Activated CD8-positive, alpha-beta T cell treated with anti-CD3 and anti-CD28 coated beads for 36 hours (primary cell): ENCODE data around the gene TUBG1. TPM values are rescaled to one million over a fixed set of nuclear protein-coding genes. Genes with fewer than 3 reads are reported as not detected.
"Not testable (repeated sequence)": the region's sequence is repeated elsewhere in the genome, so short reads cannot be mapped to it uniquely, and the experiment has no call there.

Experiments
- ATAC-seq: fragments of 200-7000 bp; cut with Tn5 transposase; one replicate; pipeline ENCODE4 v1.10.0; 2021; ENCODE audit warnings: mild to moderate bottlenecking, moderate library complexity
- CTCF ChIA-PET: fragments of 350-600 bp; sonication (Branson Sonifier 250); formaldehyde crosslinking; loops from one replicate; lab custom pipeline; 2021; ENCODE audit warnings: antibody characterized with exemption; lab: Charles Lee
- POLR2A ChIA-PET: fragments of 350-600 bp; sonication (Branson Sonifier 250); formaldehyde crosslinking; loops from one replicate; lab custom pipeline; 2021; ENCODE audit warnings: antibody characterized with exemption; lab: Charles Lee
- DNase-seq: peaks from one replicate; pipeline ENCODE4 v3.0.0-alpha.2; 2020
- H3K27ac Mint-ChIP-seq: one replicate; pipeline ENCODE4 v1.8.0; 2021; ENCODE audit warnings: mild to moderate bottlenecking, mixed read lengths
- H3K27me3 Mint-ChIP-seq: one replicate; pipeline ENCODE4 v1.8.0; 2021; ENCODE audit warnings: mixed read lengths
- H3K36me3 Mint-ChIP-seq: one replicate; pipeline ENCODE4 v1.8.0; 2021; ENCODE audit warnings: low read depth, mixed read lengths
- H3K4me1 Mint-ChIP-seq: one replicate; pipeline ENCODE4 v1.8.0; 2021; ENCODE audit warnings: low read depth, mixed read lengths
- H3K4me3 Mint-ChIP-seq: one replicate; pipeline ENCODE4 v1.8.0; 2021; ENCODE audit warnings: mild to moderate bottlenecking, moderate library complexity, mixed read lengths
- H3K9me3 Mint-ChIP-seq: one replicate; pipeline ENCODE4 v1.8.0; 2021; ENCODE audit warnings: mixed read lengths
- intact Hi-C: fragments of 100-400 bp; cut with micrococcal nuclease; formaldehyde crosslinking; loops from one replicate; pipeline ENCODE4 v1.10.0; 2022
- total RNA-seq, 2 experiments: library from RNA; stranded (reverse); gene quantifications; one replicate each; pipeline ENCODE4 v1.2.3, GENCODE V29; 2021
- TF ChIP-seq, protein P1 (sequence below): fragments of 200-600 bp; IDR thresholded peaks from one replicate; pipeline ENCODE4 v1.8.0; 2022; ENCODE audit warnings: antibody characterized with exemption, mild to moderate bottlenecking

TUBG1 gene
- total RNA-seq, 2 experiments from 2014 or later: 79.5 to 82.4 TPM

DNA sequence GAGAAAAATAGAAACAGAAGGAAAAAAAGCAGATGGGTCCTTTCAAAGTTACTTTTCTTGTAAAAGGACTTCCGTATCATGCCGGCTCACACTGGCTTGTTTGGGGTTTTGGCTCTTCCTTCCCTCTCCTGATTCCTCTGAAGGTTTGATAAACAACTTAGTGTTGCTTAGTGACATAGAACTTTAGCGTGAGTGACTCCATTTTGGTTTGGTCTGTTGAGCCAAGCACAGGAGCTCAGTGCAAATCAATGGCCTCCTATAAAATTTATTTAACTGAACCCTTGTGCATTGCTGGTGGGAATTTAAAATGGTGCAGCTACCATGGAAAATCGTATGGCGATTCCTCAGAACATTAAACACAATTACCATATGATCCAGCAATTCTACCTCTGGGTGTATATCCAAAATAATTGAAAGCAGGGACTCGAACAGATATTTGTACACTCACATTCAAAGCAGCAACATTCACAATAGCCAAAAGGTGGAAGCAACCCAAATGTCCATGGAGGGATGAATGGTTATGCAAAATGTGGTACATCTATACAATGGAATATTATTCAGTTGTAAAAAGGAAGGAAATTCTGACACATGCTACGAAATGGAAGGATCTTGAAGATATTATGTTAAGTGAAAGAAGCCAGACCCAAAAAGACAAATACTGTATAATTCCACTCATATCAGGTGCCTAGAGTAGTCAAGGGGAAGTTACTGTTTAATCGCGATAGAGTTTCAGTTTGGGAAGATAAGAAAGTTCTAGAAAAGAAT is 48.5 kb downstream of the TUBG1 start:
- ChIA-PET CTCF (interaction anchor here (1.0 to 1.9 kb wide), 3 partner anchors 13 to 50 kb away, joined by 3 to 8 read pairs (median 3); no protein-coding TSS in a partner anchor), POLR2A (no interaction called here)
- intact Hi-C loops: no loop called here
- peaks cover 4% of the 10 kb centered on the region for H3K9me3 Mint-ChIP-seq
- peaks cover 11% of the 10 kb centered on the region for H3K27me3 Mint-ChIP-seq
- TF ChIP-seq, protein P1, sequence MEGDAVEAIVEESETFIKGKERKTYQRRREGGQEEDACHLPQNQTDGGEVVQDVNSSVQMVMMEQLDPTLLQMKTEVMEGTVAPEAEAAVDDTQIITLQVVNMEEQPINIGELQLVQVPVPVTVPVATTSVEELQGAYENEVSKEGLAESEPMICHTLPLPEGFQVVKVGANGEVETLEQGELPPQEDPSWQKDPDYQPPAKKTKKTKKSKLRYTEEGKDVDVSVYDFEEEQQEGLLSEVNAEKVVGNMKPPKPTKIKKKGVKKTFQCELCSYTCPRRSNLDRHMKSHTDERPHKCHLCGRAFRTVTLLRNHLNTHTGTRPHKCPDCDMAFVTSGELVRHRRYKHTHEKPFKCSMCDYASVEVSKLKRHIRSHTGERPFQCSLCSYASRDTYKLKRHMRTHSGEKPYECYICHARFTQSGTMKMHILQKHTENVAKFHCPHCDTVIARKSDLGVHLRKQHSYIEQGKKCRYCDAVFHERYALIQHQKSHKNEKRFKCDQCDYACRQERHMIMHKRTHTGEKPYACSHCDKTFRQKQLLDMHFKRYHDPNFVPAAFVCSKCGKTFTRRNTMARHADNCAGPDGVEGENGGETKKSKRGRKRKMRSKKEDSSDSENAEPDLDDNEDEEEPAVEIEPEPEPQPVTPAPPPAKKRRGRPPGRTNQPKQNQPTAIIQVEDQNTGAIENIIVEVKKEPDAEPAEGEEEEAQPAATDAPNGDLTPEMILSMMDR: no peak
- ATAC-seq (no peak), DNase-seq (no peak)
- peak overlapping the region; percentile 89 for H3K4me3 Mint-ChIP-seq
- H3K27ac Mint-ChIP-seq: peak overlapping the region; percentile 45
- no peaks in the 10 kb centered on the region for H3K36me3 Mint-ChIP-seq
- H3K4me1 Mint-ChIP-seq: peaks cover 22% of the 10 kb centered on the region

DNA sequence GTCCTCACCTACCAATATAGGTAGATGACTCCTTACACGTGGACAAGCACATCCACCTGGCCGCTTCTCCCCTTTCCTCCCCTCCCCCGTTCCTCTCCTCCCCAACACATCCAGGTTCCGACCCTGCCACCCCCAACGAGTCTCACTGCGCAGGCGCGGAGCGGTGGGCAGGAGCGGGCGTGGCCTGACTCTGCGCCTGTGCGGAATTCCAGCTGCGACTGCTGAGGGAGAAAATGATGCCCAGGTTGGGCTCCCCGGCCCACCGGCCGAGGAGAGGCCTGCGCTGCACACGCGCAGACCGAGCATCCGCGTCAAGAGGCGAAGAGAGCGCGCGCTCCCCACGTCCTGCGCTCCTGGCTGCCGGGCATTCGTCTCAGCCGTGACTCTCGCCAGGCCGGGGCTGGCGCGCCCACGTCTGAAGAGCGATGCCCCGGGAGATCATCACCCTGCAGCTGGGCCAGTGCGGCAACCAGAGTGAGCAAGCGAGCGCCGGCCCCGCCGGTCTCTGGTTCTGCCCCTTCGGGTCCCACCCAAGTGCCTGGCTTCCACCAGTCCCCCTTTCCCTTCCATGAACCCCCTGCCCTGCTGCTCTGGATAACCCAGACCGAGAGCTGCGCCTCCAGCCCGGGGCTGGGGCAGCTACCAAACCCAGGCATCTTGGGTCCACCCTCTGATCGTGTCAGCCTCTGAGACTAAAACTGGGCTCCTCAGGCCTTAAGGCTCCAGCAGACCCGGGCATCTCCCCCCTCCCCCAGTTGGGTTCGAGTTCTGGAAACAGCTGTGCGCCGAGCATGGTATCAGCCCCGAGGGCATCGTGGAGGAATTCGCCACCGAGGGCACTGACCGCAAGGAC is 49.8 kb downstream of the TUBG1 start, which contains the start of gene TUBG2:
Gene TUBG2 (plus strand): TSS at position 206 of the 853 bp plus-strand sequence. CDS start 220 bp downstream, at position 426.
- ChIA-PET CTCF (interaction anchor here (0.6 to 1.9 kb wide), 5 partner anchors 12 to 71 kb away, joined by 3 to 8 read pairs (median 3); no protein-coding TSS in a partner anchor), POLR2A (interaction anchor here (0.6 to 1.2 kb wide), 3 partner anchors 10 to 189 kb away, joined by 3 to 4 read pairs (median 3); no protein-coding TSS in a partner anchor)
- intact Hi-C loops: no loop called here
- Mint-ChIP-seq H3K4me3 (peak within 1 kb of the TSS; percentile 89), H3K36me3 (no peaks in the 10 kb centered on the region), H3K27me3 (peaks cover 5% of the 10 kb centered on the region), H3K4me1 (peaks cover 19% of the 10 kb centered on the region), H3K9me3 (peaks cover 4% of the 10 kb centered on the region), H3K27ac (peak within 1 kb of the TSS; percentile 79)
- TF ChIP-seq, protein P1: no peak
- peak; percentile 87 for ATAC-seq
- peak; percentile 80 for DNase-seq

DNA sequence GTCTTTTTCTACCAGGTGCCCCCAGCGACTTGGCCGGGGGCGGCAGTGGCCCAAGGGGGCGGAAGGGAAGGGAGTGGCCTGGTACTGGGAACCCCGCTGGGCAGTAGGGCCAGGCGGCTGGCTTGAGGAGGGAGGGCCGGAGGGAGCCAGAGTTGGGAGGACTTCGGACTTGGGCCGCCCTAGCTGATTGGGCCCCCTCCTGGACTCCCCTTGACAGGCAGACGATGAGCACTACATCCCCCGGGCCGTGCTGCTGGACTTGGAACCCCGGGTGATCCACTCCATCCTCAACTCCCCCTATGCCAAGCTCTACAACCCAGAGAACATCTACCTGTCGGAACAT is 50.4 kb downstream of the TUBG1 start:
- ChIA-PET CTCF (interaction anchor here (1.1 kb wide), 1 partner anchor 20 kb away, joined by 3 read pairs; no protein-coding TSS in a partner anchor), POLR2A (interaction anchor here (0.9 to 1.2 kb wide), 2 partner anchors 9 to 16 kb away, joined by 3 to 4 read pairs; no protein-coding TSS in a partner anchor)
- H3K9me3 Mint-ChIP-seq, H3K27ac Mint-ChIP-seq, DNase-seq, H3K36me3 Mint-ChIP-seq, ATAC-seq, intact Hi-C loops, H3K27me3 Mint-ChIP-seq: not testable (repeated sequence)
- Mint-ChIP-seq H3K4me1 (peaks cover 19% of the 10 kb centered on the region), H3K4me3 (peak overlapping the region; percentile 89)

DNA sequence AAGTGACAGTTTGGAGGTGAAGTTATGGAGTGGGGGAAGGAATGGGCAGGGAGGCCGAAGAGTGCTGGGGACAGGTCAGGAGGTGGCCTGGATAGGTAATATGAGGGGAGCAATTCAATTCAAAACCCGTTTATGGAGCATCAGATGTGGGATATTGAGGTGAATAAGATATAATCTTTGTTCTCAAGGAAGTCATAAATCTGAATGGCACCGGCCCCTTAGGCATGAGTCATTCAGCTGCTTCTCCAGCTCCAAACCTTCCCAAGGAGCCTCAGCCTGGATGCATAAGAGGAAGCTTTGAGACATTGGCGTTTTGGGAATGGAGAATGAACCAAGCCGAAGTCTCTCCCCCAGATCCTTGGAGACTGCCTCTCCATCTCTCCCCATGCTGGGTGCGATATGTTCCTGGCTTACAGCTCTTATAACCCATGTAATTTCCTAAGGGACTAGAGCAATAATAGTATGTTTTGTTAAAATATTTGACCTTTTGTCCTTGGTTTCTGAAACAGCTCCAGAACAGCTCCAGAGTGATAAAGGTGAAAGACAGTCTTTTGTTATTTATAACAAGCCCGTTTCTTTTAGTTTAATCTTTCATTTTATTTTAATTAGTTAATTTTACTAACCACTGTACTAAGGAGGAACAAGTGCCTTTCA is 51.3 kb downstream of the TUBG1 start:
- ChIA-PET CTCF (interaction anchor here (1.4 to 2.2 kb wide), 3 partner anchors 10 to 23 kb away, joined by 4 to 10 read pairs (median 7); no protein-coding TSS in a partner anchor), POLR2A (no interaction called here)
- TF ChIP-seq, protein P1: no peak
- H3K27ac Mint-ChIP-seq: no peak overlapping the region
- H3K4me3 Mint-ChIP-seq: no peak overlapping the region
- peaks cover 16% of the 10 kb centered on the region for H3K4me1 Mint-ChIP-seq
- peaks cover 4% of the 10 kb centered on the region for H3K36me3 Mint-ChIP-seq
- ATAC-seq (no peak), DNase-seq (no peak)
- intact Hi-C loops: no loop called here
- no peaks in the 10 kb centered on the region for H3K27me3 Mint-ChIP-seq
- H3K9me3 Mint-ChIP-seq: peaks cover 4% of the 10 kb centered on the region

Other genes starting within 250 kb of the TUBG1 start
- gene STAT3, start 221.2 kb upstream of the TUBG1 start, total RNA-seq: 100 to 1,000 TPM; 276 to 286 TPM
- gene CAVIN1, start 186.4 kb upstream of the TUBG1 start, total RNA-seq: 1 to 10 TPM; 1.8 to 2.0 TPM
- gene ATP6V0A1, start 150.8 kb upstream of the TUBG1 start, total RNA-seq: 1 to 10 TPM; 5.8 to 7.1 TPM
- gene NAGLU, start 73.4 kb upstream of the TUBG1 start, total RNA-seq: 10 to 100 TPM; 10.8 to 11.4 TPM
- under 1 TPM; 0.43 to 0.49 TPM for gene HSD17B1, start 56.8 kb upstream of the TUBG1 start, total RNA-seq
- gene COASY, start 47.5 kb upstream of the TUBG1 start, total RNA-seq: 10 to 100 TPM; 59.5 to 60.9 TPM
- 10 to 100 TPM; 42.7 to 45.9 TPM for gene MLX, start 42.6 kb upstream of the TUBG1 start, total RNA-seq
- gene PSMC3IP, start 32.0 kb upstream of the TUBG1 start, total RNA-seq: 10 to 100 TPM; 18.1 to 21.4 TPM
- 10 to 100 TPM; 25.0 to 28.2 TPM for gene RETREG3, start 309 bp upstream of the TUBG1 start, total RNA-seq
- gene TUBG2, start 49.6 kb downstream of the TUBG1 start, total RNA-seq: 1 to 10 TPM; 7.5 TPM
- gene PLEKHH3, start 67.3 kb downstream of the TUBG1 start, total RNA-seq: under 1 TPM; 0.29 to 0.65 TPM
- gene CCR10, start 72.2 kb downstream of the TUBG1 start, total RNA-seq: not detected
- gene CNTNAP1, start 72.8 kb downstream of the TUBG1 start, total RNA-seq: under 1 TPM; 0.13 to 0.25 TPM
- 10 to 100 TPM; 23.1 to 25.5 TPM for gene EZH1, start 135.4 kb downstream of the TUBG1 start, total RNA-seq
- gene RAMP2, start 151.5 kb downstream of the TUBG1 start, total RNA-seq: not detected
- gene VPS25, start 163.8 kb downstream of the TUBG1 start, total RNA-seq: 10 to 100 TPM; 63.4 to 67.2 TPM
- gene WNK4, start 170.9 kb downstream of the TUBG1 start, total RNA-seq: under 1 TPM; 0.65 to 0.72 TPM
- gene COA3, start 189.0 kb downstream of the TUBG1 start, total RNA-seq: 10 to 100 TPM; 24.9 to 27.9 TPM
- under 1 TPM in 1 of 2 experiments, not detected in 1; 0.23 TPM for gene CNTD1, start 189.2 kb downstream of the TUBG1 start, total RNA-seq
- gene BECN1, start 214.6 kb downstream of the TUBG1 start, total RNA-seq: 10 to 100 TPM; 72.0 to 74.1 TPM
- 100 to 1,000 TPM; 124 to 132 TPM for gene PSME3, start 223.7 kb downstream of the TUBG1 start, total RNA-seq
- 1 to 10 TPM; 3.0 to 3.3 TPM for gene AOC2, start 234.9 kb downstream of the TUBG1 start, total RNA-seq
- 1 to 10 TPM; 2.0 to 2.9 TPM for gene AOC3, start 241.5 kb downstream of the TUBG1 start, total RNA-seq